KMS-11 (cell line): ENCODE measurements around the gene ZFYVE9.
"Not testable (repeated sequence)": the region's sequence is repeated elsewhere in the genome, so short reads cannot be mapped to it uniquely, and the experiment has no call there.

Experiments used
- H2AFZ ChIP-seq: fragments of 200-600 bp; sonication (generic); 2 replicates; pipeline ENCODE4 v1.6.1; 2016; ENCODE audit warnings: antibody characterized with exemption, mixed run types, low read depth
- H3K27ac ChIP-seq: fragments of 200-600 bp; sonication (generic); 2 replicates; pipeline ENCODE4 v1.6.1; 2016; ENCODE audit warnings: mild to moderate bottlenecking, mixed run types
- H3K27me3 ChIP-seq: fragments of 200-600 bp; sonication (generic); 2 replicates; pipeline ENCODE4 v1.6.1; 2017; ENCODE audit warnings: mild to moderate bottlenecking, low read depth, mixed run types, moderate library complexity; ENCODE audit not compliant: insufficient read depth
- H3K36me3 ChIP-seq: fragments of 200-600 bp; sonication (generic); 2 replicates; pipeline ENCODE4 v1.6.1; 2017; ENCODE audit warnings: mild to moderate bottlenecking, mixed run types; ENCODE audit not compliant: insufficient read depth
- H3K4me1 ChIP-seq: fragments of 200-600 bp; sonication (generic); 2 replicates; pipeline ENCODE4 v1.6.1; 2016; ENCODE audit warnings: mild to moderate bottlenecking, low read depth, mixed run types; ENCODE audit not compliant: poor library complexity, severe bottlenecking
- H3K4me2 ChIP-seq: fragments of 200-600 bp; sonication (generic); 2 replicates; pipeline ENCODE4 v1.7.0; 2016; ENCODE audit warnings: mild to moderate bottlenecking, mixed run types
- H3K4me3 ChIP-seq: fragments of 200-600 bp; sonication (generic); IDR thresholded peaks from 2 replicates; pipeline ENCODE4 v1.6.1; 2017; ENCODE audit warnings: low read depth, low read length, mixed read lengths; ENCODE audit not compliant: insufficient read depth
- H3K79me2 ChIP-seq: fragments of 200-600 bp; sonication (generic); 2 replicates; pipeline ENCODE4 v1.6.1; 2016; ENCODE audit warnings: low read depth, mixed run types; ENCODE audit not compliant: insufficient read depth
- H3K9ac ChIP-seq: fragments of 200-600 bp; sonication (generic); 2 replicates; pipeline ENCODE4 v1.6.1; 2016; ENCODE audit warnings: mild to moderate bottlenecking, mixed run types
- H4K20me1 ChIP-seq: fragments of 200-600 bp; sonication (generic); 2 replicates; pipeline ENCODE4 v1.6.1; 2016; ENCODE audit warnings: mild to moderate bottlenecking, mixed run types; ENCODE audit not compliant: insufficient read depth
- TF ChIP-seq, protein P1 (sequence below): fragments of 200-600 bp; sonication (generic); conservative IDR thresholded peaks from 2 replicates; pipeline ENCODE4 v1.6.1; 2017; ENCODE audit warnings: low read depth, mild to moderate bottlenecking, antibody characterized with exemption, low read length, moderate library complexity, mixed read lengths

The ZFYVE9 gene

DNA sequence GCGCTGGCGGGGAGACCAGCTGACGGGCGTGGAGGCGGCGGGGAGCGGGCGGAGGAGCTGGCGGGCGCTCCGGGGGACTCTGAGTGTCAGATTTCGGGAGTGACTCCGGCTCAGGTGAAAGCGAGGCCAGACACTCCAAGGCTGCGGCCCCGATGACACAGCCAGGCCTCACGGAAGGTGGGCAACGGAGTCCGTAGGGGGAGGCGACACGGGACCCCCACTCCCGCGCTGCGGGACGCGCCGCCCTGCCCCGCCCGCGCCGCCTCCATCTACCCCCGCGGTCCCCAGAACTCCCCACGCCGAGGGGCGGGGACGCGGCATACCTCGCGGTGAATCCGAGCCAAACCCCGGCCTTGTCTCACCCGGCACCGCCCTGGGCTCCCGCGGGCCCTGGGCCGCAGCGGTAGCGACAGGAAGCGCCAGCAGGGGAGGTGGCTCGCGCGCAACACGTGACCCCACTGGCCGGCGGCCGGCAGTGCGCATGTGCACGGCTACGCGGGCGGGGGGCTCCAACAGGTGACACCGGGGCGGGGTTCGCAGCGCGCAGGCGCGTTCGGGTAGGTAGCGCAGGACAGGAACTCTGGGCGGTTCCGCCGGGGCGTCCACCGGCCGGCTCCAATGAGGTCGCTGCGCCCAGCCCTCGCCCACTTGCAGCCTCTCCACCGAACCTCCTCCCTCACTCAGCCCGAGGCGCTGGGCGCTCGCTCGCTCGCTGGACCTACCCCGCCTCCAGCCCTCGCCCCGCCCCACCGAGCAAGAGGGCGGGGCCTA is 224.0 kb downstream of the ZFYVE9 start, which contains the start of gene CC2D1B:
Gene CC2D1B (minus strand): TSS at position 460 of the 771 bp plus-strand sequence. CDS start 1,585 bp downstream, outside the sequence.
- no peaks in the 10 kb centered on the region for H3K27me3 ChIP-seq
- peaks cover 24% of the 10 kb centered on the region for H3K4me1 ChIP-seq
- peak within 1 kb of the TSS; percentile 96 for H3K4me2 ChIP-seq
- TF ChIP-seq, protein P1, sequence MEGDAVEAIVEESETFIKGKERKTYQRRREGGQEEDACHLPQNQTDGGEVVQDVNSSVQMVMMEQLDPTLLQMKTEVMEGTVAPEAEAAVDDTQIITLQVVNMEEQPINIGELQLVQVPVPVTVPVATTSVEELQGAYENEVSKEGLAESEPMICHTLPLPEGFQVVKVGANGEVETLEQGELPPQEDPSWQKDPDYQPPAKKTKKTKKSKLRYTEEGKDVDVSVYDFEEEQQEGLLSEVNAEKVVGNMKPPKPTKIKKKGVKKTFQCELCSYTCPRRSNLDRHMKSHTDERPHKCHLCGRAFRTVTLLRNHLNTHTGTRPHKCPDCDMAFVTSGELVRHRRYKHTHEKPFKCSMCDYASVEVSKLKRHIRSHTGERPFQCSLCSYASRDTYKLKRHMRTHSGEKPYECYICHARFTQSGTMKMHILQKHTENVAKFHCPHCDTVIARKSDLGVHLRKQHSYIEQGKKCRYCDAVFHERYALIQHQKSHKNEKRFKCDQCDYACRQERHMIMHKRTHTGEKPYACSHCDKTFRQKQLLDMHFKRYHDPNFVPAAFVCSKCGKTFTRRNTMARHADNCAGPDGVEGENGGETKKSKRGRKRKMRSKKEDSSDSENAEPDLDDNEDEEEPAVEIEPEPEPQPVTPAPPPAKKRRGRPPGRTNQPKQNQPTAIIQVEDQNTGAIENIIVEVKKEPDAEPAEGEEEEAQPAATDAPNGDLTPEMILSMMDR, result no peak
- H3K36me3 ChIP-seq, result no peaks in the 10 kb centered on the region
- peaks cover 15% of the 10 kb centered on the region; the same call in 1 of the 2 replicates for H3K79me2 ChIP-seq
- peak within 1 kb of the TSS; percentile 73 for H3K9ac ChIP-seq
- no peaks in the 10 kb centered on the region for H4K20me1 ChIP-seq
- peak within 1 kb of the TSS; percentile 99 for H3K4me3 ChIP-seq
- H3K27ac ChIP-seq, result peak within 1 kb of the TSS; percentile 52
- peak within 1 kb of the TSS; percentile 80 for H2AFZ ChIP-seq

DNA sequence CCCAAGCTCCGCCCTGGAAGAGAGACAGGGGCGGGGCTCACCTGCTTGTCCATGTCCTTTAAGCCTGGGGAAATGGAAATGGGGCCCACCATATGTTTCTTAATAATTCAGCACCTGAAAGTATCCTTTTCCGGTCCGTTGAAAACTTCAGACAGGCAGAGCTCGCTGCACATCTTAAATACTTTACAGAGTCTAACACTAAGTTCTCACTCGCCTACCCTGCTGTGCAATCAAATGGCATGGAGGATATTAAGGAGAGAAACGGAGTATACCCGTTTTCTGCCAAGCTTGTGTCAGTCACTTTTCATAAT is 224.6 kb downstream of the ZFYVE9 start:
- no peaks in the 10 kb centered on the region for H3K36me3 ChIP-seq
- TF ChIP-seq, protein P1, result no peak
- no peak overlapping the region for H3K9ac ChIP-seq
- H4K20me1 ChIP-seq, result no peaks in the 10 kb centered on the region
- H3K27ac ChIP-seq, result no peak overlapping the region
- peak overlapping the region; percentile 83 for H3K4me3 ChIP-seq
- H3K4me1 ChIP-seq, result peaks cover 24% of the 10 kb centered on the region
- H2AFZ ChIP-seq, result peak overlapping the region; percentile 48
- H3K79me2 ChIP-seq, result peaks cover 15% of the 10 kb centered on the region; the same call in 1 of the 2 replicates
- H3K27me3 ChIP-seq, result no peaks in the 10 kb centered on the region
- peak overlapping the region; percentile 56 for H3K4me2 ChIP-seq

DNA sequence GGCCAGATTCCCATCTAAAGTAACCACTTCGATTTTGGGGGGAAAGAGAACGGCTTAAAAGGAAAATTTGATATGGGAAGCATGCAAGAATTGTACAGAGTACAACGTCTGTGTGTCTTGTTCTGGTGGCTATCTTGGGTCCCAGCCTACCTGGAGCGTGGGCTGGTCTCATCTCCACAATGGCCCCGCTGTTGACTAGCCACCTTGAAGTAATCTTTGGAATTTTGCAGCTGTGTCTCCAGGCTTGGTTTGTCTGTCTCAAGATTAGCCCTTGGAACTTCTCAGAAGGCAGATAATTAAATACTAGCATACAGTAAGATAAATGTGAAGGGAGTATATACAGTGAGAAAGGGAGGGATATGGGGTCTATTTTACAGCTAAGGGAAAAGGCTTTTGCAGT is 225.4 kb downstream of the ZFYVE9 start:
- peaks cover 15% of the 10 kb centered on the region; the same call in 1 of the 2 replicates for H3K79me2 ChIP-seq
- H3K4me1 ChIP-seq, result peaks cover 24% of the 10 kb centered on the region
- H4K20me1 ChIP-seq, result no peaks in the 10 kb centered on the region
- peaks cover under 1% of the 10 kb centered on the region; the same call in 1 of the 2 replicates for H3K36me3 ChIP-seq
- peak overlapping the region; percentile 3 for H3K4me3 ChIP-seq
- no peak overlapping the region for H2AFZ ChIP-seq
- TF ChIP-seq, protein P1, result no peak
- H3K4me2 ChIP-seq, result peak overlapping the region; percentile 56; the same call in 1 of the 2 replicates
- no peak overlapping the region for H3K9ac ChIP-seq
- H3K27ac ChIP-seq, result no peak overlapping the region
- no peaks in the 10 kb centered on the region for H3K27me3 ChIP-seq

DNA sequence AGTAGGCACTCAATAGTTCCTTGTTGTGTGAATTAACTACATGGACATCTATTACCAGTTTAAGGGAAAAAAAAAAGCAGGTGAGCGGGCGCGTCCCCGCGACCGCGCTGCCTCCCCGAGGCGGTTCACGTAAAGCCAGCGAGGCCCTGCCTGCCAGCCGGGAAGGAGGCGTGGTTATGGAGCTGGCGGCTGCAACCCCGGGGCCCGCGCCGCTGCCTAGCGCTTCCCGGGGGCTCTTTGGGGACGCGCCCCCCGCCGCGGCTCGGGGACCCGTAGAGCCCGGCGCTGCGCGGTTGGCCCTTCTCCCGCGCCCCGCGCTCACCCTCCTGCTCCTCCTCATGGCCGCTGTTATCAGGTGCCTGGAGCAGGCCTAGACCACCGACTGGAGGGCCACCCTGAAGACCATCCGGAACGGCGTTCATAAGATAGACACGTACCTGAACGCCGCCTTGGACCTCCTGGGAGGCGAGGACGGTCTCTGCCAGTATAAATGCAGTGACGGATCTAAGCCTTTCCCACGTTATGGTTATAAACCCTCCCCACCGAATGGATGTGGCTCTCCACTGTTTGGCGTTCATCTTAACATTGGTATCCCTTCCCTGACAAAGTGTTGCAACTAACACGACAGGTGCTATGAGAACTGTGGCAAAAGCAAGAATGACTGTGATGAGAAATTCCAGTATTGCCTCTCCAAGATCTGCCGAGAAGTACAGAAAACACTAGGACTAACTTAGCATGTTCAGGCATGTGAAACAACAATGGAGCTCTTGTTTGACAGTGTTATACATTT is 226.7 kb downstream of the ZFYVE9 start:
- Histone ChIP-seq H3K27ac (no peak overlapping the region), H3K4me2 (peak overlapping the region; percentile 53), H3K36me3 (peaks cover 9% of the 10 kb centered on the region; the same call in 1 of the 2 replicates), H3K4me1 (peaks cover 24% of the 10 kb centered on the region), H3K4me3 (no peak overlapping the region), H4K20me1 (no peaks in the 10 kb centered on the region), H3K9ac (no peak overlapping the region), H3K27me3 (no peaks in the 10 kb centered on the region), H3K79me2 (peaks cover 15% of the 10 kb centered on the region; the same call in 1 of the 2 replicates), H2AFZ (peak overlapping the region; percentile 15; the same call in 1 of the 2 replicates)
- TF ChIP-seq, protein P1, result no peak

DNA sequence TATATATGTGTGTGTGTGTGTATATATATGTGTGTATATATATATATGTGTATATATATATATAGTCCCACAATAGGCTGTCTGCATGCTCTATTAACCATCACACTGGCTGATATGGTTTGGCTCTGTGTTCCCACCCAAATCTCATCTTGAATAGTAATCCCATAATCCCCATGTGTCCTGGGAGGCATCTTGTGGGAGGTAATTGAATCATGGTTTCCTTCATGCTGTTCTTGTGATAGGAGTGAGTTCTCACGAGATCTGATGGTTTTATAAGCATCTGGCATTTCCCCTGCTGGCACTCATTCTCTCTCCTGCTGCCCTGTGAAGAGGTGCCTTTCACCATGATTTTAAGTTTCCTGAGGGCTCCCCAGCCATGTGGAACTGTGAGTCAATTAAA is 228.0 kb downstream of the ZFYVE9 start:
- H3K4me1 ChIP-seq, result peaks cover 17% of the 10 kb centered on the region
- H2AFZ ChIP-seq, H3K27me3 ChIP-seq, H3K4me2 ChIP-seq, H3K9ac ChIP-seq, H3K27ac ChIP-seq, H3K79me2 ChIP-seq, H3K4me3 ChIP-seq, H4K20me1 ChIP-seq: not testable (repeated sequence)
- H3K36me3 ChIP-seq, result peaks cover 20% of the 10 kb centered on the region; the same call in 1 of the 2 replicates
